Esophagus muscularis mucosa (tissue), 4 donors: ENCODE results near the gene TMEM174. TPM values are rescaled to one million over a fixed set of nuclear protein-coding genes. Genes with fewer than 3 reads are reported as not detected.

Experiments used
- DNase-seq: peaks from one replicate; pipeline ENCODE4 v3.0.0-alpha.2; 2017; ENCODE audit errors: extremely low spot score
- H3K27ac ChIP-seq, 4 donors: fragments of 200-600 bp; sonication (generic); replicated peaks in 1 of 4; 1 replicate in 3 of 4; 2 replicates in 1 of 4; pipeline ENCODE4 v1.5.1; 2016 to 2019; ENCODE audit warnings: mild to moderate bottlenecking in 1 of 4
- H3K27me3 ChIP-seq, 4 donors: fragments of 200-600 bp; sonication (generic); one replicate each; pipeline versions ENCODE4 v1.5.1 to v1.6.0; 2016 to 2019
- H3K36me3 ChIP-seq, 4 donors: fragments of 200-600 bp; sonication (generic); one replicate each; pipeline ENCODE4 v1.5.1; 2016 to 2019
- H3K4me1 ChIP-seq, 4 donors: fragments of 200-600 bp; sonication (generic); one replicate each; pipeline ENCODE4 v1.5.1; 2016 to 2019
- H3K4me3 ChIP-seq, 4 donors: fragments of 200-600 bp; sonication (generic); 1 replicate in 2 of 4; 2 replicates in 2 of 4; pipeline ENCODE4 v1.5.1; 2016 to 2019; ENCODE audit warnings: mild to moderate bottlenecking in 4 of 4, moderate library complexity in 1 of 4
- H3K9me3 ChIP-seq, 4 donors: fragments of 200-600 bp; sonication (generic); 1 replicate in 3 of 4; 2 replicates in 1 of 4; pipeline ENCODE4 v1.5.1; 2016 to 2019
- EP300 ChIP-seq: sonication (generic); formaldehyde crosslinking; IDR thresholded peaks from one replicate; pipeline ENCODE4 v1.6.1; 2017; ENCODE audit warnings: antibody characterized with exemption
- POLR2A ChIP-seq: fragments of 450-650 bp; IDR thresholded peaks from one replicate; pipeline ENCODE4 v1.6.1; 2017; ENCODE audit warnings: antibody characterized with exemption, moderate library complexity, mild to moderate bottlenecking, low read depth
- POLR2AphosphoS5 ChIP-seq, 2 donors: sonication (generic); formaldehyde crosslinking; IDR thresholded peaks; one replicate each; pipeline ENCODE4 v1.6.1; 2017; ENCODE audit warnings: antibody characterized with exemption in 2 of 2
- WGBS: methylation state at CpG from one replicate; pipeline ENCODE4 v1.1.5; 2018; 5-methylcytosine and 5-hydroxymethylcytosine counted together
- intact Hi-C: fragments of 100-400 bp; cut with DNase I; formaldehyde crosslinking; loops from one replicate; pipeline ENCODE4 v1.15.1; 2023
- total RNA-seq, 4 donors: library from RNA; depleted of rRNA; stranded (reverse); fragments of >200 nt; gene quantifications; one replicate each; pipeline versions ENCODE4 v1.1.0 to v1.2.1, GENCODE V29; 2016
- TF ChIP-seq, protein P1 (sequence below), 3 experiments: fragments of 200-600 bp in 2 of 3; fragments of 450-650 bp in 1 of 3; sonication (generic) in 2 of 3; IDR thresholded peaks; one replicate each; pipeline ENCODE4 v1.5.1; 2017 to 2019; ENCODE audit warnings: antibody characterized with exemption in 3 of 3, mild to moderate bottlenecking in 2 of 3, moderate library complexity in 1 of 3

The TMEM174 gene
- total RNA-seq, 4 donors from 2014 or later: not detected

DNA sequence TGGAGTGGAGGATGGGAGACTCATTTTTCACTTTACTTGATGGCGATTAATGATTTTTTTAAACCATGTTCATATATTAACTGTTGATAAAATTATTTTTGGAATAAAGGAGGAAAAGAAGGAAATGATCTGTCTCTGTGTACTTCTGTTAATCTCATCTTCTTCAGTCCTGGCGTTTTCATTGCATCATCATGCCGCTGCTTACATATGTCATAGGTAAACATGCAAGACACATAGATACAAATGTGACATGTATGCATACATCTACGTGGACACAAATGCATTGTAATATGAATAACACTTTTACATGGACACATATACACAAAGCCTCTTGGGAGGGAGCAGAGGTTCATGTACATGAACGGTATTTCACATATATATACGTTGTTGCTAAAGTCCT lies 10.0 kb downstream of the TMEM174 start:
- H3K27ac ChIP-seq: no peak overlapping the region
- H3K4me3 ChIP-seq: no peak overlapping the region
- intact Hi-C loops: no loop called here
- TF ChIP-seq EP300 (no peak), POLR2A (no peak), POLR2AphosphoS5 (IDR thresholded peaks at IDR 0.05) (no peak)
- TF ChIP-seq, protein P1, sequence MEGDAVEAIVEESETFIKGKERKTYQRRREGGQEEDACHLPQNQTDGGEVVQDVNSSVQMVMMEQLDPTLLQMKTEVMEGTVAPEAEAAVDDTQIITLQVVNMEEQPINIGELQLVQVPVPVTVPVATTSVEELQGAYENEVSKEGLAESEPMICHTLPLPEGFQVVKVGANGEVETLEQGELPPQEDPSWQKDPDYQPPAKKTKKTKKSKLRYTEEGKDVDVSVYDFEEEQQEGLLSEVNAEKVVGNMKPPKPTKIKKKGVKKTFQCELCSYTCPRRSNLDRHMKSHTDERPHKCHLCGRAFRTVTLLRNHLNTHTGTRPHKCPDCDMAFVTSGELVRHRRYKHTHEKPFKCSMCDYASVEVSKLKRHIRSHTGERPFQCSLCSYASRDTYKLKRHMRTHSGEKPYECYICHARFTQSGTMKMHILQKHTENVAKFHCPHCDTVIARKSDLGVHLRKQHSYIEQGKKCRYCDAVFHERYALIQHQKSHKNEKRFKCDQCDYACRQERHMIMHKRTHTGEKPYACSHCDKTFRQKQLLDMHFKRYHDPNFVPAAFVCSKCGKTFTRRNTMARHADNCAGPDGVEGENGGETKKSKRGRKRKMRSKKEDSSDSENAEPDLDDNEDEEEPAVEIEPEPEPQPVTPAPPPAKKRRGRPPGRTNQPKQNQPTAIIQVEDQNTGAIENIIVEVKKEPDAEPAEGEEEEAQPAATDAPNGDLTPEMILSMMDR (IDR thresholded peaks at IDR 0.05): no peak
- no peaks in the 10 kb centered on the region for H3K4me1 ChIP-seq
- H3K36me3 ChIP-seq: no peaks in the 10 kb centered on the region
- DNase-seq: no peak
- H3K27me3 ChIP-seq: peaks cover 0 to 12% (median 0%) of the 10 kb centered on the region in 4 donors
- WGBS: 67% methylated on average over 6 of the region's 6 CpGs
- peaks cover 0 to 9% (median 6%) of the 10 kb centered on the region in 4 donors for H3K9me3 ChIP-seq

DNA sequence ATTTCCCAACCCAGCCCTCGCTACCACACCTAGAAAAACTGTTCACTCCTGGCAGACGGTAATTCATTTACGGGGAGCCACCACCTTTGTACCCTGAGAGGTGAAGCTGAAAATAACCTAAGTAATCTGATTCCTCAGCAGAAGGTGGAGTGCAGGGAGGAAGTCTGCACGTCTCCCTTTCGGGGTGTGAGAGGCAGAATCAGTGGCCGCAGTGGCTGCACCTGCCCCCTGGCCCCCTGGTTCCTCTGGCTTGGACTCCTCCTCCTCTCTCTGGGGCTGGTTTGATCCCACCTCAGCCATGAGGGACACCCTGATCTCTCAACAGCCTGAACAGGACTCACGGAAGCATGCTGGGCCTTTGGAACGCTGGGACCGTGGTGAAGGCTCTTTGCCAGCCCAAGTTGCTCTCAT lies 10.5 kb downstream of the TMEM174 start:
- intact Hi-C loops: no loop called here
- no peak for DNase-seq

DNA sequence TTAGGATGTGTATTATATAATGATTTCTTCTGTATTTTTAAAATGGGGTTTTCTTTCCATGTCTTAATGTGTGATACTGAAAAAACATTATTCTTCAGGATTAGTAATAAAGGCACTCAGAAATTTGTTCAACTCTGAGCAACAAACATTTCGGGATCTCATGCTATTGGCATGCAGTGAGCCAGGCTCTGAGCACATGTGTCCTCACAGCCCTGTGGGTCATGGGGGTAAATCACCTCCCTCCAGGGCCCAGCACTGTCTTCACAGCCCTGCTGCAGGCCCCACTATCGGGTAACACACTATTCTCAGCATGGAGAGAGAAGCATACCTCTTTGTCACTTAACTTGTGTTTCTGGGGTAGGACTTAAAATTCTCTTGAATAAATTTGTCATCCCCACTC lies 14.0 kb downstream of the TMEM174 start:
- no peak overlapping the region for H3K27ac ChIP-seq
- DNase-seq: no peak
- peaks cover 0 to 12% (median 0%) of the 10 kb centered on the region in 4 donors for H3K27me3 ChIP-seq
- 92% methylated on average over 2 of the region's 2 CpGs for WGBS
- H3K4me3 ChIP-seq: no peak overlapping the region
- TF ChIP-seq, protein P1 (IDR thresholded peaks at IDR 0.05): no peak
- TF ChIP-seq POLR2AphosphoS5 (IDR thresholded peaks at IDR 0.05) (no peak), EP300 (no peak), POLR2A (no peak)
- intact Hi-C loops: no loop called here
- H3K36me3 ChIP-seq: no peaks in the 10 kb centered on the region
- H3K4me1 ChIP-seq: peaks cover 0 to 11% (median 10%) of the 10 kb centered on the region in 4 donors
- H3K9me3 ChIP-seq: peaks cover 0 to 9% (median 6%) of the 10 kb centered on the region in 4 donors

More for the DNA sequence above, 10.5 kb downstream of the TMEM174 start:
- Histone ChIP-seq H3K27me3 (peaks cover 0 to 12% (median 0%) of the 10 kb centered on the region in 4 donors), H3K36me3 (no peaks in the 10 kb centered on the region), H3K27ac (no peak overlapping the region), H3K4me1 (no peaks in the 10 kb centered on the region), H3K4me3 (no peak overlapping the region), H3K9me3 (peaks cover 0 to 9% (median 6%) of the 10 kb centered on the region in 4 donors)
- 65% methylated on average over 9 of the region's 9 CpGs for WGBS
- TF ChIP-seq POLR2A: no peak
- no peak for TF ChIP-seq POLR2AphosphoS5 (IDR thresholded peaks at IDR 0.05)
- TF ChIP-seq, protein P1 (IDR thresholded peaks at IDR 0.05): no peak
- no peak for TF ChIP-seq EP300

DNA sequence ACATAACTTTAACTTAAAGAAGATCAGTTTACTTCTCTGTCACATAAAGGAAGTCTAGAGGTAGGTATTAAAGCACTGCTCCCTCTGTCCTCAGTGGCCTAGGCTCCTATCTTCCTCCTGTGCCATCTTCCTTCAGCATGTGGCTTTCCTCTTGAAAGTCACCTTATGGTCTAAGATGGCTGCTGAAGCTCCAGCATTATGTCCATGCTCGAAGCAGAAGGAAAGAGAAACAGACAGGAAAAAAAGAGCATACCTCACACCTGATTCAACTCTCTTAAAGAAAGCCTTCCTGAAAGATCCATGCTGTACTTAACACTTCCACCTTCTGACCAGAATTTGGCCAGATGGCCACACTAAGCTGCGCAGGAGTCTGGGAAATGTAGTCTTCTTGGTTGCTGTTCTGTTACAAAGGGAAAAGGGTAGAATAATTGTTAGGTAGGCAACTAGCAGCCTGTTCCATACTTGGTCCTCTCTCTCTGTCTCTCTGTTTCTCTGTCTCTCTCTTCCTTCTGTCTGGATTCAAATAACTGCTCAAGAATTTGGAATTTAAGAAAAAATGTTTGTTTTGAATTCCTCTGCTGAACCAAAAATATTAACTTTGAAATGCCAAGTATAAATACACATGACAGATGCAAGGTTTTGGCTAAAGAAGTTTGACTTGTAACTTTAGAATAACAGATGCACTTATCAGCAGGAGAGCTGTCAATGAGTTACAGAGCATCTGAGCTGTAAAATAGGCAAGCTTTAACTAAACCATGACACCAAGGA lies 16.0 kb downstream of the TMEM174 start:
- Histone ChIP-seq H3K4me3 (no peak overlapping the region), H3K27ac (no peak overlapping the region), H3K27me3 (peaks cover 0 to 4% (median 0%) of the 10 kb centered on the region in 4 donors), H3K36me3 (no peaks in the 10 kb centered on the region), H3K9me3 (peaks cover 0 to 7% (median 6%) of the 10 kb centered on the region in 4 donors), H3K4me1 (peaks cover 0 to 11% (median 10%) of the 10 kb centered on the region in 4 donors)
- no peak for TF ChIP-seq EP300
- TF ChIP-seq, protein P1 (IDR thresholded peaks at IDR 0.05): no peak
- TF ChIP-seq POLR2A: no peak
- no peak for TF ChIP-seq POLR2AphosphoS5 (IDR thresholded peaks at IDR 0.05)
- 91% methylated on average over 2 of the region's 2 CpGs for WGBS
- no peak for DNase-seq
- intact Hi-C loops: no loop called here
